Medulla oblongata (tissue), 1 donor: ENCODE data around the gene SPEM2.
"Not testable (repeated sequence)": the region's sequence is repeated elsewhere in the genome, so short reads cannot be mapped to it uniquely, and the experiment has no call there.

Experiments used
- DNase-seq: peaks from one replicate; pipeline ENCODE4 v3.0.0-alpha.2; 2015; ENCODE audit errors: extremely low spot score

The SPEM2 gene

GRCh38 chr17:7442142-7442541 is 16.7 kb downstream of the SPEM2 start:
- no peak for DNase-seq

GRCh38 chr17:7443499-7444485 is 18.4 kb downstream of the SPEM2 start:
- DNase-seq = no peak

DNA sequence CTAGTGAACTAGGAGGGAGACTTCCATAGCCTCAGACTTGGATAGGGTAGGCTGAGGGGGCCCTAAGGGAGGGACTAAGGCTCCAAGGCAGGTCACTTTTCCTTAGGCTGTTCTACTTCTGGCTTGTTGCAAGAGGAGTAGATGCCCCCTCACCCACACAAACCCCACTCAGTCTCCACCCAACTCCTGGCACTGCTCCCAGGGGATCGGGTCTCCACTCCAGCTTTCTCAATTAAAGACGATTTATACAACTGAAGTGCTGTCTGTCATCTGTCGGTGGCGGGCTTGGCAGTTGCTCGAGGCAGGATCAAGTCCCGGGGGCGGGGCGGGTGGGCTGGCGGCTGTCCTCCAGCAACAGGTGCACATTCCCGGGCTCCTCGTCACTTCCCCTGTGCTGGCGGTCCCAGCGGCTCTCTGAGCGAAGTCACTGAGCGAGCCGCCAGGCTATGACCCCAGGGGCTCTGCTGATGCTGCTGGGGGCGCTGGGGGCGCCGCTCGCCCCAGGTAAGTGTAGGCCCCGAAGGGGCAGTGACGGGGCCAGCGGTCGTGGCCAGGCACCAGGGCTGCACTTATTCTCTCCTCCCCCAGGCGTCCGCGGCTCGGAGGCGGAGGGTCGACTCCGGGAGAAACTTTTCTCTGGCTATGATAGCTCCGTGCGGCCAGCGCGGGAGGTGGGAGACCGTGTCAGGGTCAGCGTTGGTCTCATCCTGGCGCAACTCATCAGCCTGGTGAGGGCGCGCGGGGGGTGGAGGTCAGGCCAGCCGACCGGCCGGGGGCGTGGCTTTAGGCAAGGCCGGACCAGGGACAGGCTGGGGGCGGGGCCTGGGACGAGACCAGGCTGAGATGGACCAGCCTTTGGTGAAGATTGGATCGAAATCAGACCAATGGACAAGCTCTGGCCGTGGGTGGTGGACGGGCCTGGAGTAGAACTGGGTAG is 19.5 kb downstream of the SPEM2 start, which contains the start of gene CHRNB1:
Gene CHRNB1 (plus strand): TSS at position 380 of the 937 bp plus-strand sequence. CDS start 67 bp downstream, at position 447.
- peak; percentile 82 for DNase-seq

- DNase-seq = no peak
These were observed 20.2 kb downstream of the SPEM2 start for GRCh38 chr17:7445619-7445968.

GRCh38 chr17:7448461-7448860 is 23.0 kb downstream of the SPEM2 start:
- DNase-seq = no peak

GRCh38 chr17:7459961-7460545 is 34.6 kb downstream of the SPEM2 start:
- no peak for DNase-seq

DNA sequence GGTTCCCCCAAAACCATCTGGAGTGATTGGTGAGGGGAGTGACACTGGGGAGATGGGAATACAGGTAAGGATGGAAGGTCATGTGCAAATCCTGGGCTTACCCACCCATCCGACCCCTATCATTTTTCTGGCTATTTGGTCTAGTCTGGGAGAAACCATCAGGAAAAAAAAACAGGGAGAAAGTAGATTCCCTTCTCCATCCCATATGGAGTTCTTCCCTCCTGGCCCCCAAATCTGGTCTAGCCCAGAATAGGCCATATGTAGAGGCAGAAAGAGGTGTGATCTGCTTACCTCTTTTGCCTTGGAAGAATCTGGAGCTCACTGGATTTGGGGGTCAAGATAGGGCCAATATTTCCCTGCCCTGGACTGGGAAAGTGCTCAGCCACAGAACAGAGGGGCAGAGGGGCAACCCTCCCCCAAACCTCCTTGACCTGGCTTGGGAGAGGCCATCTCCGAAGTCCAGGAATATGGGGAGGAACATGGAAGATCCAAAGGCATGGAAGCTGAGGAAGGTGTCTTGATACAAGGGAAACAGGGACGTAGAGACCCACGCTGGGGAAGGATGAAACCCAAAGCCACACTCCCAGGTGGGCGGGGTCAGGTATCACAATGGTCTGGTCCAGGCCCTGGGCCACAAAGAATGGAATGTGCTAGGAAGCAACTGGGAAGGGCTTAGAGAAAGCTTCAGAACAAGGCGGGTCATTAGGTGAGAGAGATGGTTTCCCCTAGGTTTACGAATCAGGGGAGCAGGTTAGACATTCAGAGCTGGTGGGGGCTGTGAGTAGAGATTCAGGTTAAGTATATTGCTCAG is 35.6 kb downstream of the SPEM2 start:
- DNase-seq = no peak

DNA sequence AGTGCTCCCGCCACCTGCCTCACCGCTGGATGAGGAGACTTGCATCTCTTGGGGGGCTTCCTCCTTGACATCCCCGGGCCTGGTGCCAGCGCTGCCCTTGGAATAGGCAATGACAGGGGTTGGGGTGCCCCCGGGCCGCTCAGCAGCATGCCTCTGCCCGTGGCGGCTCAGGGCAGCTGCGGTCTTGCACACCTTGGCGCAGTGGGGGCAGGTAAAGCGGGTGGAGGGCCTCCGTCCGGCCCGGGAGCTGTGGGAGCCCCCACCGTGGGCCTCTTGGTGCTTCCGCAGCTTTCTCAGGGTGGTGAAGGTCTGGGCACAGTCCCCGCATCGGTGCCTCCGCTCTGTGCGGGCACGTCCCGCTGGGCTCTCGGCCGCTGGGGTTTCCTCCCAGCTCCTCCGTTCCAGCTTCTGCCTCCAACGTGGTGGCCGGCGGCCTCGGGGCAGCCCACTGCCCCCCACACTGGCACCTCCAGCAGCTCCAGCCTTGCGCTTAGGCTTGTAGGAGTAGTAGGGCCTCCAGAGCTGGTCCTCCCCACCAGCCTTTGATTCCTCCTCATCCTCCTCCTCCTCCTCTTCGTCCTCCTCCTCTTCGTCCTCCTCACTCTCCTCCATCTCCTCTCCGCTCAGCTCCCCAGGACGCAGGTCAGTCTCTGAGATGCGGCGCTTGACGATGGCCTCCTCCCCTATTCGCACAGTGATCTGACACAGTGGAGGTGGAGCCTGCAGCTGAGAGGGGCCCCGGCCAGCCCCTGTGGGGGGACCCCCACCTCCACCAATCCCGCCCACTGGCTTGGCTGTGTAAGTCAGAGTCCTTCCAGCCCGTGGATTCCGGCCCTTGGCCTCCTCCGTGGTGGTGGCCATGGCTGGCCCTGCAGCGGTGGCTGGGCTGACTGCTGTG is 37.3 kb downstream of the SPEM2 start:
- DNase-seq = no peak

DNA sequence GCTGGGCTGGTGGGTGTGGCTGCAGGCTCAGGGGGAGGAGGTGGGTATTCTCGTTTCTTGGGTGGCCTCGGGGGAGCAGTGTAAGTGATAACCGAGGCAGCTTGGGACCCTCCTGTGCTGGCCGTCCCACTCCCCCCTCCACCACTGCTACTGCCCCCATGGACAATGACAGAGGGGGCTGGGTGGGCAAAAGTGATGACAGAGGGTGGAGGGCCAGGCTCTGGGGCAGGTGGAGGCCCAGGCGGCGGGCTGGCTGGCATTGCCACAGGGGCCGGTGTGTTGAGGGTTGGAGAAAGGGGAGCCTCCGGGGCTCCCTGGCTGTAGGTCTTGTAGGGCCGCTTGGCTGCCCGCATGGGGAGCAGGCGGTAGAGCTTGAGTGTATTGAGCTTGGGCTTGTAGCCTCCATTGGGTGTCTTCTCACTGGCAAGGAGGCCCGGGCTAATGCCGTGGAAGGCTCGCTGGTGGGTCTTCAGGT is 38.0 kb downstream of the SPEM2 start:
- no peak for DNase-seq

GRCh38 chr17:7464081-7464480 is 38.7 kb downstream of the SPEM2 start:
- DNase-seq = no peak

DNA sequence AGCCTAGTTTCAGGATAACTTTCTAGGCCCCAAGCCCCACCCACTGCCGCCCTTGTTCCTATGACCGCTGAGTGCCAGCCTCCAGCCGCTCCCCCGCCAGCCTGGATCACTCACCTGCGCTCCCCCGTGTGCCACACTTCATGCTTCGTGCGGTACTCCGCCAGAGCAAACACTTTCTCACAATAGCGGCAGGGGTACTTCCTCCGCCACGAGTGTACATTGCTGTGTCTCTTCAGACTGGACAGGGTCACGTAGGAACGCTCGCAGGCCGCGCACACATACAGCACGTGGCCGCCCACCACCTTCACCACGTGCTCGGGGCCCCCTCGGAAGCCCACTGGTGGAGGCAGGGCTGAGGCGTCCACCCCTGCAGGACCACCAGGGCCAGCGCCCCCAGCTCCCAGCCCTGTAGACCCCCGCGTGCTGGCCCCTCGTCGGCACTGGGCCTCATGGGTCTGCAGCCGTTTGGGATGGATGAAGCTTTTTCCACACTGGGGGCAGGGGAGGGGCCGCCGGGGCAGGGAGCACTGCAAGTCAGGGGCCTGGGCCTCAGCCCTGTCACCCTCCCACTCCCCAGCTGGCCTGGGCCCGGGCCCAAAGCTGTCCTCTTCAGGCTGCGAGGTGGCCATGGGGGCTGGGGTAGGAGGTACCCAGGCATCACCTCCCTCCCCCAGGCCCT is 40.3 kb downstream of the SPEM2 start:
- no peak for DNase-seq

GRCh38 chr17:7466318-7466638 is 40.9 kb downstream of the SPEM2 start:
- DNase-seq = no peak

DNA sequence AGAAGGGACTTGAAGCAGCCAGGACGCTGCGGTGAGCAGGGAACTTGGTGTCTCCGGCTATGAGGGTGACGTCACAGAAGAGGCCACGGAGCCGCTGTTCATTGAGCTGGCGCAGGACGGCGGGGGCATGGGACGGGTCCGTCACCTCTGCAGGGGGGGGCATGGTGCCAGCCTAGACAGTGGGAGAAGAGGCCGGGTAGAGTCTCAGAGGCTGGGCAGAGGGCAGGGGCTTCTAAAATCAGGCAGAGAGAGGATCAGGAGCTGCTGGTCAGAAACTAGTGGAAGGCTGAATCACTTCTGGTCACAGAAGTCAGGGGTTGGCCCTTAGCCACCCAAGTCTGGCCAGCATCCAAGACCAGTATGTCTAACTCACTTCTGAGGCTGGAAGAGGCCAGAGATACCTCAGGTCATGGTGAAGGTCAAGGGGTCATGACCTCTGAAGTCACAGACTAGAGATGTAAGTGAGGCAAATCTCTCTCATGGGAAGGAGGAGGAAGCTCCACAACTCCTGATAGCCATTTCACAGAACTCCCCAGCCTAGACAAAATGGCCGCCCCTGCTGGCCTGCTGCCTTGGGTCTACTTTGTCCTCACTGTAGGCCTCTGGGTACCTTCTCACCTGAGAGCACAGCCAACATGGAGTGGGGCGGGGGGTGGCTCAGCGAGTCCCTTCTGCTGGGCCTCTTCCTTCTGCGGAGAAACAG is 41.4 kb downstream of the SPEM2 start:
- DNase-seq = no peak

GRCh38 chr17:7467498-7467897 is 42.1 kb downstream of the SPEM2 start:
- DNase-seq = no peak

DNA sequence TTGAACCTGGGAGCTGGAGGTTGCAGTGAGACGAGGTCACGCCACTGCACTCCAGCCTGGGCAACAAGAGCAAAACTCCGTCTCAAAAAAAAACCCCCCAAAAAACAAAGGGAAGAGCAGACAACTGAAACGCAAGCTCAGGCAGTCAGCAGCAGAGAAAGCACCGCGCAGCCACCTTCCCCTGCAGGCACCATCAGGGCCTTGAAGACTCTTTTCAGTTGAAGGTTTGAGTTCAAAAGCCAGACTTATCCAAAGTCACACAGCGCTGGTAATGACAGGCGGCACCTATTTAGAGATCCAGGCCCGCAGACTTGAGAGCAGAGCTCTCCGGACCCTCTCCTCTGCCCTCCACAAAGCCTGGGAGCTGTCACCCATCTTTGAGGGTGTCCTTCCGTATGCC is 42.9 kb downstream of the SPEM2 start:
- no peak for DNase-seq

- DNase-seq = no peak
These were observed 43.5 kb downstream of the SPEM2 start for GRCh38 chr17:7468804-7469389.

- not testable (repeated sequence) for DNase-seq
These were observed 44.4 kb downstream of the SPEM2 start for GRCh38 chr17:7469843-7470242.

DNA sequence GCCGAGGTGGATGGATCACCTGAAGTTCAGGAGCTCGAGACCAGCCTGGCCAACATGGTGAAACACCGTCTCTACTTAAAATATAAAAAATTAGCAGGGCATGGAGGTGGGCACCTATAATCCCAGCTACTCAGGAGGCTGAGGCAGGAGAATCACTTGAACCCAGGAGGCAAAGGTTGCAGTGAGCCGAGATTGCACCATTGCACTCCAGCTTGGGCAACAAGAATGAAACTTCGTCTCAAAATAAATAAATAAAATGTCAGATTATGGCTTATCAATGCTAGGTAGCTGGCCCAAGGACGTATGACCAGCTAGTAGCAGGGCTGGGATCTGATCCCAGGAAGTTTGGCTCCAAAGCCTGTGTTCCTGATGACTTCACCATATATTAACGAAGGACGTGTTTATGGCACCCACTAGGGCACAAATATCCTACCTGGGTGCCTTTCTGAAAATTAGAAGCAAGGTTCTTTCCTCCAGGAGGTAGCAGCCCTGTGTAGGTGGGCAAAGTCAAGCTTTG is 45.1 kb downstream of the SPEM2 start:
- not testable (repeated sequence) for DNase-seq
